IMR-90 (cell line): Measurements from ENCODE around the gene CDR2L. TPM values are rescaled to one million over a fixed set of nuclear protein-coding genes. Genes with fewer than 3 reads are reported as not detected.

Source experiments
- ATAC-seq: fragments of 200-7000 bp; cut with Tn5 transposase; 2 replicates; pipeline ENCODE4 v1.9.1; 2020; ENCODE audit warnings: low read depth, mild to moderate bottlenecking, moderate library complexity
- BruUV-seq: library from RNA; stranded (reverse); fragments of 400-500 nt; replicated peaks from 2 replicates; lab custom pipeline; 2021; lab: Mats Ljungman, UMichigan
- CTCF ChIA-PET: fragments of 300-600 bp; formaldehyde crosslinking; extraction: SDS; loops from one replicate; lab custom pipeline; 2021; ENCODE audit warnings: antibody characterized with exemption; lab: Yijun Ruan, JAX
- POLR2A ChIA-PET: fragments of 300-600 bp; sonication (Branson Sonifier 250); formaldehyde crosslinking; loops from one replicate; lab custom pipeline; 2022; ENCODE audit warnings: antibody characterized with exemption; ENCODE audit not compliant: unreplicated experiment; lab: Charles Lee
- DNase-seq: peaks from one replicate; pipeline ENCODE4 v3.0.0; 2013
- H2AFZ ChIP-seq: replicated peaks from 2 replicates; pipeline ENCODE3; 2013; ENCODE audit warnings: low read length, mild to moderate bottlenecking; ENCODE audit not compliant: poor library complexity
- H2AK5ac ChIP-seq: 2 replicates; pipeline ENCODE4 v1.6.1; 2013; ENCODE audit warnings: low read depth, low read length, inconsistent platforms
- H2AK9ac ChIP-seq: replicated peaks from 2 replicates; pipeline ENCODE3; 2013; ENCODE audit warnings: mild to moderate bottlenecking, low read depth, low read length, moderate library complexity; ENCODE audit not compliant: poor library complexity
- H2BK120ac ChIP-seq: 2 replicates; pipeline ENCODE4 v1.6.1; 2013; ENCODE audit warnings: low read depth, low read length, inconsistent platforms
- H2BK15ac ChIP-seq: 3 replicates; pipeline ENCODE4 v1.6.1; 2013; ENCODE audit warnings: low read depth, low read length, inconsistent platforms
- H2BK20ac ChIP-seq: 2 replicates; pipeline ENCODE4 v1.6.1; 2013; ENCODE audit warnings: low read depth, mild to moderate bottlenecking, inconsistent platforms, low read length, moderate library complexity
- H2BK5ac ChIP-seq: 2 replicates; pipeline ENCODE4 v1.6.1; 2013; ENCODE audit warnings: mild to moderate bottlenecking, low read depth, low read length, inconsistent platforms; ENCODE audit not compliant: poor library complexity, severe bottlenecking
- H3K14ac ChIP-seq: replicated peaks from 2 replicates; pipeline ENCODE4 v1.6.1; 2013; ENCODE audit warnings: low read depth, low read length, inconsistent platforms
- H3K18ac ChIP-seq: 2 replicates; pipeline ENCODE4 v1.6.1; 2013; ENCODE audit warnings: low read depth, low read length, control low read depth
- H3K23ac ChIP-seq: 2 replicates; pipeline ENCODE4 v1.6.1; 2013; ENCODE audit warnings: low read depth, low read length, inconsistent platforms
- H3K27ac ChIP-seq: 2 replicates; pipeline ENCODE4 v1.5.1; 2013; ENCODE audit warnings: mild to moderate bottlenecking, control low read depth, low read length; ENCODE audit not compliant: insufficient read depth
- H3K27me3 ChIP-seq: 2 replicates; pipeline ENCODE4 v1.6.1; 2013; ENCODE audit warnings: low read length; ENCODE audit not compliant: control insufficient read depth, insufficient read depth
- H3K36me3 ChIP-seq: 2 replicates; pipeline ENCODE4 v1.6.1; 2013; ENCODE audit warnings: low read length, mixed read lengths; ENCODE audit not compliant: control insufficient read depth, insufficient read depth
- H3K4ac ChIP-seq: 2 replicates; pipeline ENCODE4 v1.6.1; 2013; ENCODE audit warnings: low read depth, low read length, inconsistent platforms
- H3K4me1 ChIP-seq: 2 replicates; pipeline ENCODE4 v1.6.1; 2013; ENCODE audit warnings: low read length, mixed read lengths; ENCODE audit not compliant: control insufficient read depth, insufficient read depth
- H3K4me2 ChIP-seq: 2 replicates; pipeline ENCODE4 v1.6.1; 2013; ENCODE audit warnings: low read depth, mild to moderate bottlenecking, control low read depth, low read length, moderate library complexity
- H3K4me3 ChIP-seq: 2 replicates; pipeline ENCODE4 v1.5.1; 2013; ENCODE audit warnings: low read depth, mild to moderate bottlenecking, control low read depth, low read length, moderate library complexity; ENCODE audit not compliant: insufficient read depth
- H3K56ac ChIP-seq: 2 replicates; pipeline ENCODE4 v1.6.1; 2013; ENCODE audit warnings: low read length, inconsistent platforms; ENCODE audit not compliant: insufficient read depth; ENCODE audit errors: extremely low read depth
- H3K79me1 ChIP-seq, 2 experiments: 2 replicates each; pipeline ENCODE4 v1.6.1; 2013; ENCODE audit warnings: low read length in 2 of 2, inconsistent platforms in 1 of 2, low read depth in 1 of 2
- H3K9ac ChIP-seq: 2 replicates; pipeline ENCODE4 v1.6.1; 2013; ENCODE audit warnings: low read depth, low read length, control low read depth
- H3K9me1 ChIP-seq: 2 replicates; pipeline ENCODE4 v1.6.1; 2013; ENCODE audit warnings: low read length, inconsistent platforms; ENCODE audit not compliant: insufficient read depth
- H3K9me3 ChIP-seq: 2 replicates; pipeline ENCODE4 v1.6.1; 2013; ENCODE audit warnings: low read length; ENCODE audit not compliant: control insufficient read depth, insufficient read depth
- H4K20me1 ChIP-seq: 2 replicates; pipeline ENCODE4 v1.6.1; 2013; ENCODE audit warnings: low read length, inconsistent platforms; ENCODE audit not compliant: insufficient read depth
- H4K5ac ChIP-seq: 2 replicates; pipeline ENCODE4 v1.6.1; 2013; ENCODE audit warnings: mild to moderate bottlenecking, low read depth, low read length, control low read depth
- H4K8ac ChIP-seq, 2 experiments: 2 replicates each; pipeline ENCODE4 v1.6.1; 2013; ENCODE audit warnings: low read depth in 2 of 2, low read length in 2 of 2, control low read depth in 1 of 2, inconsistent platforms in 1 of 2
- H4K91ac ChIP-seq: 2 replicates; pipeline ENCODE4 v1.6.1; 2013; ENCODE audit warnings: low read depth, low read length, inconsistent platforms; ENCODE audit not compliant: insufficient read depth
- BHLHE40 ChIP-seq: fragments of 150-350 bp; IDR thresholded peaks from 2 replicates; pipeline ENCODE4 v1.6.1; 2016; ENCODE audit warnings: mild to moderate bottlenecking, low read depth, low read length
- CEBPB ChIP-seq: IDR thresholded peaks from 2 replicates; pipeline ENCODE4 v1.6.1; 2012; ENCODE audit warnings: low read depth, low read length, improper control_type of control experiment
- CHD1 ChIP-seq: IDR thresholded peaks from 2 replicates; pipeline ENCODE4 v1.6.1; 2012; ENCODE audit warnings: low read depth, low read length, improper control_type of control experiment
- FOS ChIP-seq: fragments of 150-350 bp; IDR thresholded peaks from 2 replicates; pipeline ENCODE4 v1.6.1; 2016; ENCODE audit warnings: low read depth, low read length
- MAFK ChIP-seq: IDR thresholded peaks from 2 replicates; pipeline ENCODE4 v1.6.1; 2012; ENCODE audit warnings: low read depth, low read length, improper control_type of control experiment
- MAZ ChIP-seq: IDR thresholded peaks from 2 replicates; pipeline ENCODE4 v1.6.1; 2012; ENCODE audit warnings: low read depth, mild to moderate bottlenecking, low read length, improper control_type of control experiment, moderate library complexity, borderline replicate concordance
- MXI1 ChIP-seq: IDR thresholded peaks from 2 replicates; pipeline ENCODE4 v1.6.1; 2012; ENCODE audit warnings: low read depth, mild to moderate bottlenecking, low read length, moderate library complexity, borderline replicate concordance
- NFE2L2 ChIP-seq: fragments of 150-350 bp; IDR thresholded peaks from 2 replicates; pipeline ENCODE4 v1.6.1; 2016; ENCODE audit warnings: low read depth, mild to moderate bottlenecking, low read length
- POLR2A ChIP-seq: IDR thresholded peaks from 2 replicates; pipeline ENCODE4 v1.6.1; 2012; ENCODE audit warnings: mild to moderate bottlenecking, low read depth, low read length
- RAD21 ChIP-seq: IDR thresholded peaks from 2 replicates; pipeline ENCODE4 v1.6.1; 2012; ENCODE audit warnings: low read length, improper control_type of control experiment
- RCOR1 ChIP-seq: IDR thresholded peaks from 2 replicates; pipeline ENCODE4 v1.6.1; 2012; ENCODE audit warnings: mild to moderate bottlenecking, low read length, improper control_type of control experiment; ENCODE audit not compliant: insufficient replicate concordance
- RFX5 ChIP-seq: IDR thresholded peaks from 2 replicates; pipeline ENCODE4 v1.8.0; 2012; ENCODE audit warnings: low read depth, mild to moderate bottlenecking, low read length, moderate library complexity
- SMC3 ChIP-seq: fragments of 150-350 bp; IDR thresholded peaks from 2 replicates; pipeline ENCODE4 v1.6.1; 2016; ENCODE audit warnings: low read depth, mild to moderate bottlenecking, antibody characterized with exemption, low read length, moderate library complexity
- WGBS, 2 experiments: methylation state at CpG; one replicate each; pipeline versions ENCODE4 v1.1.5 to v1.1.7; 2013; ENCODE audit warnings: missing lambda C conversion rate in 2 of 2; ENCODE audit not compliant: insufficient read length in 1 of 2; ENCODE audit errors: extremely low coverage in 2 of 2; 5-methylcytosine and 5-hydroxymethylcytosine counted together
- dilution Hi-C: fragments of 300-500 bp; cut with HindIII; formaldehyde crosslinking; loops from one replicate; pipeline ENCODE4 v1.14.3; 2018; ENCODE audit warnings: low sequenced_read_pairs; ENCODE audit not compliant: unreplicated experiment
- in situ Hi-C: fragments of 300-500 bp; cut with MboI; formaldehyde crosslinking; loops from 3 replicates; pipeline ENCODE4 v1.14.3; 2019; ENCODE audit warnings: low sequenced_read_pairs, inconsistent platforms, mixed read lengths
- intact Hi-C: fragments of 100-400 bp; cut with micrococcal nuclease; formaldehyde crosslinking; loops from 2 replicates; pipeline ENCODE4 v1.10.0; 2022
- polyA plus RNA-seq, 3 experiments: library from polyadenylated mRNA; depleted of rRNA; stranded (reverse); fragments of >200 nt; gene quantifications; 2 replicates each; pipeline ENCODE4 v1.2.3, GENCODE V29; 2012; ENCODE audit warnings: low replicate concordance in 1 of 3
- total RNA-seq: library from RNA; depleted of rRNA; stranded (reverse); fragments of >200 nt; gene quantifications from 2 replicates; pipeline ENCODE4 v1.2.3, GENCODE V29; 2012
- TF ChIP-seq, protein P1 (sequence below): conservative IDR thresholded peaks from 2 replicates; pipeline ENCODE4 v1.5.1; 2012; ENCODE audit warnings: mild to moderate bottlenecking, low read depth, low read length, improper control_type of control experiment
- TF ChIP-seq, protein P2 (sequence below): fragments of 150-350 bp; IDR thresholded peaks from 2 replicates; pipeline ENCODE4 v1.6.1; 2017; ENCODE audit warnings: mild to moderate bottlenecking, antibody characterized with exemption, low read length, low read depth
- TF ChIP-seq, protein P3 (sequence below): fragments of 150-350 bp; IDR thresholded peaks from 2 replicates; pipeline ENCODE4 v1.6.1; 2016; ENCODE audit warnings: low read depth, mild to moderate bottlenecking, low read length, moderate library complexity, borderline replicate concordance

The CDR2L gene
- total and polyA plus RNA-seq, 2 of the 4 experiments (the other 2 are of a cell fraction), result 5.7 to 18.9 TPM

DNA sequence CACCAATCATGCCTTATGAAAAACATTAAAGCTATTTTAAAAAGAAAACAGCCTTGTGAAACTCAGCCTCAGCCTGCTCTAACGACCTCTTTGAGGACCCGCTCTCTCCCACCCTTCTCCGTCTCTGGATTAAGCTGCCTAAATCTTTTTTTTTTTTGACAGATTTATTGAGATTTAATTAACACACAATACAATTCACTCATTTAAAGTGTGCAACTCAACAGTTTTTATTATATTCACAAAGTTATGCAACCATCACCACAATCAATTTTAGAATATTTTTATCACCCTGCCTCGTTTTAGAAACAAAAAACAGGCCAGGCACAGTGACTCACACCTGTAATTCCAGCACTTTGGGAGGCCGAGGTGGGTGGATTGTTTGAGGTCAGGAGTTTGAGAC lies 8.4 kb downstream of the CDR2L start:
- intact Hi-C loops, result no loop called here
- Histone ChIP-seq H3K27ac (no peak overlapping the region), H3K23ac (no peak overlapping the region), H3K9ac (no peak overlapping the region), H3K79me1 (peaks cover 15 to 73% of the 10 kb centered on the region in 2 experiments; a peak in 3 of 4 replicates), H4K20me1 (peaks cover 20% of the 10 kb centered on the region), H2BK20ac (no peak overlapping the region), H3K56ac (no peak overlapping the region), H2BK120ac (no peak overlapping the region), H2AK5ac (no peak overlapping the region), H3K14ac (no peak overlapping the region), H4K8ac (no peak overlapping the region), H2BK5ac (no peak overlapping the region), H2BK15ac (no peak overlapping the region), H3K9me1 (0 out of 2 replicates have a peak, but pooled peaks cover 12% of the 10 kb centered on the region), H4K91ac (no peak overlapping the region), H3K4me3 (no peak overlapping the region), H4K5ac (no peak overlapping the region), H3K18ac (no peak overlapping the region), H2AK9ac (no peak overlapping the region), H3K27me3 (no peaks in the 10 kb centered on the region), H3K4me1 (peaks cover 10% of the 10 kb centered on the region), H2AFZ (no peak overlapping the region), H3K4me2 (no peak overlapping the region), H3K9me3 (no peaks in the 10 kb centered on the region), H3K36me3 (peaks cover 9% of the 10 kb centered on the region), H3K4ac (no peak overlapping the region)
- WGBS, 2 experiments, result no CpG with 5 or more reads among the region's 5 CpGs
- DNase-seq (no peak), ATAC-seq (no peak)
- in situ Hi-C loops, result no loop called here
- BruUV-seq, result no TSS peak
- TF ChIP-seq FOS (no peak), BHLHE40 (no peak), SMC3 (no peak), MAFK (no peak), CEBPB (no peak), POLR2A (no peak), RAD21 (no peak), RFX5 (no peak), CHD1 (no peak), MAZ (no peak), MXI1 (no peak), NFE2L2 (no peak), RCOR1 (no peak)
- TF ChIP-seq, protein P1, sequence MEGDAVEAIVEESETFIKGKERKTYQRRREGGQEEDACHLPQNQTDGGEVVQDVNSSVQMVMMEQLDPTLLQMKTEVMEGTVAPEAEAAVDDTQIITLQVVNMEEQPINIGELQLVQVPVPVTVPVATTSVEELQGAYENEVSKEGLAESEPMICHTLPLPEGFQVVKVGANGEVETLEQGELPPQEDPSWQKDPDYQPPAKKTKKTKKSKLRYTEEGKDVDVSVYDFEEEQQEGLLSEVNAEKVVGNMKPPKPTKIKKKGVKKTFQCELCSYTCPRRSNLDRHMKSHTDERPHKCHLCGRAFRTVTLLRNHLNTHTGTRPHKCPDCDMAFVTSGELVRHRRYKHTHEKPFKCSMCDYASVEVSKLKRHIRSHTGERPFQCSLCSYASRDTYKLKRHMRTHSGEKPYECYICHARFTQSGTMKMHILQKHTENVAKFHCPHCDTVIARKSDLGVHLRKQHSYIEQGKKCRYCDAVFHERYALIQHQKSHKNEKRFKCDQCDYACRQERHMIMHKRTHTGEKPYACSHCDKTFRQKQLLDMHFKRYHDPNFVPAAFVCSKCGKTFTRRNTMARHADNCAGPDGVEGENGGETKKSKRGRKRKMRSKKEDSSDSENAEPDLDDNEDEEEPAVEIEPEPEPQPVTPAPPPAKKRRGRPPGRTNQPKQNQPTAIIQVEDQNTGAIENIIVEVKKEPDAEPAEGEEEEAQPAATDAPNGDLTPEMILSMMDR, result no peak
- TF ChIP-seq, protein P2, sequence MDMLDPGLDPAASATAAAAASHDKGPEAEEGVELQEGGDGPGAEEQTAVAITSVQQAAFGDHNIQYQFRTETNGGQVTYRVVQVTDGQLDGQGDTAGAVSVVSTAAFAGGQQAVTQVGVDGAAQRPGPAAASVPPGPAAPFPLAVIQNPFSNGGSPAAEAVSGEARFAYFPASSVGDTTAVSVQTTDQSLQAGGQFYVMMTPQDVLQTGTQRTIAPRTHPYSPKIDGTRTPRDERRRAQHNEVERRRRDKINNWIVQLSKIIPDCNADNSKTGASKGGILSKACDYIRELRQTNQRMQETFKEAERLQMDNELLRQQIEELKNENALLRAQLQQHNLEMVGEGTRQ, result no peak
- TF ChIP-seq, protein P3, sequence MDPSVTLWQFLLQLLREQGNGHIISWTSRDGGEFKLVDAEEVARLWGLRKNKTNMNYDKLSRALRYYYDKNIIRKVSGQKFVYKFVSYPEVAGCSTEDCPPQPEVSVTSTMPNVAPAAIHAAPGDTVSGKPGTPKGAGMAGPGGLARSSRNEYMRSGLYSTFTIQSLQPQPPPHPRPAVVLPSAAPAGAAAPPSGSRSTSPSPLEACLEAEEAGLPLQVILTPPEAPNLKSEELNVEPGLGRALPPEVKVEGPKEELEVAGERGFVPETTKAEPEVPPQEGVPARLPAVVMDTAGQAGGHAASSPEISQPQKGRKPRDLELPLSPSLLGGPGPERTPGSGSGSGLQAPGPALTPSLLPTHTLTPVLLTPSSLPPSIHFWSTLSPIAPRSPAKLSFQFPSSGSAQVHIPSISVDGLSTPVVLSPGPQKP, result no peak
- ChIA-PET CTCF (no interaction called here), POLR2A (no interaction called here)
- dilution Hi-C loops, result no loop called here
